Stomach smooth muscle (tissue), 2 donors: ENCODE data around the gene CCDC185.

Experiments
- H3K27ac ChIP-seq: one replicate; pipeline ENCODE4 v1.7.0; 2013; ENCODE audit warnings: mild to moderate bottlenecking, low read length, inconsistent platforms
- H3K27me3 ChIP-seq, 2 donors: one replicate each; pipeline ENCODE4 v1.7.0; 2013; ENCODE audit warnings: low read length in 2 of 2; ENCODE audit not compliant: insufficient read depth in 2 of 2, control insufficient read depth in 1 of 2
- H3K36me3 ChIP-seq, 2 donors: one replicate each; pipeline ENCODE4 v1.7.0; 2013; ENCODE audit warnings: low read length in 2 of 2; ENCODE audit not compliant: control insufficient read depth in 2 of 2, insufficient read depth in 2 of 2
- H3K4me1 ChIP-seq: one replicate; pipeline ENCODE4 v1.7.0; 2013; ENCODE audit warnings: low read length; ENCODE audit not compliant: control insufficient read depth, insufficient read depth
- H3K4me3 ChIP-seq, 2 donors: one replicate each; pipeline ENCODE4 v1.7.0; 2013; ENCODE audit warnings: low read length in 2 of 2
- H3K9ac ChIP-seq, 2 donors: one replicate each; pipeline ENCODE4 v1.7.0; 2013; ENCODE audit warnings: low read length in 2 of 2, mild to moderate bottlenecking in 1 of 2
- H3K9me3 ChIP-seq, 2 donors: one replicate each; pipeline ENCODE4 v1.7.0; 2013; ENCODE audit warnings: low read length in 2 of 2; ENCODE audit not compliant: control insufficient read depth in 2 of 2
- donor health status: healthy.
- donor health status: Pancreatic carcinoma.

The CCDC185 gene

GRCh38 chr1:223430236-223430635 lies 37.0 kb downstream of the CCDC185 start:
- H3K4me1 ChIP-seq: peaks cover 28% of the 10 kb centered on the region
- H3K27ac ChIP-seq: peak overlapping the region; percentile 41
- no peak overlapping the region for H3K4me3 ChIP-seq
- peaks cover 2 to 5% of the 10 kb centered on the region in 2 donors for H3K9me3 ChIP-seq
- no peaks in the 10 kb centered on the region for H3K27me3 ChIP-seq
- no peak overlapping the region for H3K9ac ChIP-seq
- no peaks in the 10 kb centered on the region for H3K36me3 ChIP-seq

GRCh38 chr1:223437151-223437550 lies 43.9 kb downstream of the CCDC185 start:
- H3K27ac ChIP-seq: no peak overlapping the region
- H3K4me3 ChIP-seq: no peak overlapping the region
- no peaks in the 10 kb centered on the region for H3K4me1 ChIP-seq
- H3K9ac ChIP-seq: no peak overlapping the region
- no peaks in the 10 kb centered on the region for H3K36me3 ChIP-seq
- H3K27me3 ChIP-seq: no peaks in the 10 kb centered on the region
- H3K9me3 ChIP-seq: no peaks in the 10 kb centered on the region

- Histone ChIP-seq H3K27ac (no peak overlapping the region), H3K9ac (no peak overlapping the region), H3K9me3 (peaks cover 0 to 3% of the 10 kb centered on the region in 2 donors), H3K27me3 (peaks cover 0 to 2% of the 10 kb centered on the region in 2 donors), H3K36me3 (no peaks in the 10 kb centered on the region), H3K4me3 (no peak overlapping the region), H3K4me1 (no peaks in the 10 kb centered on the region)
Measured at GRCh38 chr1:223443397-223443796, 50.2 kb downstream of the CCDC185 start.

- no peaks in the 10 kb centered on the region for H3K4me1 ChIP-seq
- H3K36me3 ChIP-seq: no peaks in the 10 kb centered on the region
- peaks cover 0 to 3% of the 10 kb centered on the region in 2 donors for H3K9me3 ChIP-seq
- peaks cover 0 to 2% of the 10 kb centered on the region in 2 donors for H3K27me3 ChIP-seq
- H3K27ac ChIP-seq: no peak overlapping the region
- H3K9ac ChIP-seq: no peak overlapping the region
- no peak overlapping the region for H3K4me3 ChIP-seq
Measured at GRCh38 chr1:223444411-223444810, 51.2 kb downstream of the CCDC185 start.
